ENCODE measurements around the gene KRT23. TPM values are rescaled to one million over a fixed set of nuclear protein-coding genes. Genes with fewer than 3 reads are reported as not detected.

Gene KRT23
- total and polyA plus RNA-seq, 2 of the 13 experiments (the other 11 are each of a cell fraction or from before 2014, with no cell fraction given): 24.7 to 51.1 TPM

DNA sequence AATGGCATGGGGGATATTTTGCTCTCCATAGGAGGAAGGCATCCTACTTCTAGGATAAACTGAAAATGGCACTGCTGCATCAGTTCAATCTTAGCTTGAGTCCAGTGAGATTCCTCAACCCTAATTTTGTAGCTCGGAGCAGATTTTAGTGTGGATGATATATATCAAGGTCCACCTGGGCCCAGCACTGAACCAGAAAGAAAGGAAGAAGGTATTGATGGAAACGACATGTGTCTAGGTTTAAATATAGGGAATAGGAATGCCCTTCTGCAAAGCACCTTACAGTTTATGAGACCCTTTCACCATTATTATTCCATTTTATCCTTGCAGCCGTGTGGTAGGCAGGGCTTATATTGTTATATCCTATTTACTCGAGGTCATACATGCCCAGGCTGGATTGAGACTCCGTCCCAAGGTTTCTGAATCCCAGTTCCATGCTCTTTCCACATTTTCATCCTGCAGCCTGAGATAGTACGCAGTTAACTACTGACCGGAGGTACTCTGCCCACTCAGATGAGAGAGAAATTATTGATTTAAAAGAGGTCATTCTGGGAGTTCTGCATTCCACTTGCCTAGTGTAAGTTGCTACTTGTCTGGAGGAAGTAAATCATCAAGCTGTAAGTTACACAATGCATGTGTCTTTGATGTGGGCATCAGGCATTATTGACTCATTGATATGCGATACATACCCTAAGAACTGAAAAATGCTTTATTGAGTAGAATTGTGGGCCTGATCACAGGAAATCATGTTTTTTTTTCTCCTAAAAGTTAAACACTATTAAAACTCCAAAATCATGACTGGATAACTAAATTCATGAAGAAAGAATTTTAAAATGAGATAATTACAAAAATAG is 19.2 kb upstream of the KRT23 start (continued):
- TF ChIP-seq IKZF4 (CRISPR knock-in tag; IDR thresholded peaks at IDR 0.05; ENCODE audit: borderline replicate concordance, low read depth, not compliant biosample characterization) (no peak), ZNF136 (CRISPR knock-in tag; IDR thresholded peaks at IDR 0.05; ENCODE audit: low read depth) (no peak), HOXA9 (CRISPR knock-in tag; IDR thresholded peaks at IDR 0.05; ENCODE audit: borderline replicate concordance) (peak; percentile 94; the same call in 1 of the 2 replicates), GTF3A (CRISPR knock-in tag; conservative IDR thresholded peaks at IDR 0.05) (0 out of 2 replicates have a peak, but pooled peaks have one; percentile 36), PPARG (CRISPR knock-in tag; conservative IDR thresholded peaks at IDR 0.05) (peak; percentile 91), ZNF180 (CRISPR knock-in tag; IDR thresholded peaks at IDR 0.05; ENCODE audit: borderline replicate concordance, low read depth) (no peak), RFXAP (CRISPR knock-in tag; IDR thresholded peaks at IDR 0.05; ENCODE audit: borderline replicate concordance) (peak; percentile 85), RELA (CRISPR knock-in tag; IDR thresholded peaks at IDR 0.05) (peak; percentile 33; the same call in 1 of the 2 replicates), ZNF3 (CRISPR knock-in tag; IDR thresholded peaks at IDR 0.05) (no peak; the same call in 1 of the 2 replicates), ZNF660 (CRISPR knock-in tag; IDR thresholded peaks at IDR 0.05; ENCODE audit: borderline replicate concordance, low read depth) (no peak), ERF (CRISPR knock-in tag; IDR thresholded peaks at IDR 0.05) (peak; percentile 99), ATM (IDR thresholded peaks at IDR 0.05; ENCODE audit: borderline replicate concordance) (peak; percentile 98), ZNF839 (CRISPR knock-in tag; IDR thresholded peaks at IDR 0.05; ENCODE audit: borderline replicate concordance) (no peak), TCF7 (IDR thresholded peaks at IDR 0.05; ENCODE audit: low read depth) (peak; percentile 100), BORCS8-MEF2B (CRISPR knock-in tag; IDR thresholded peaks at IDR 0.05) (no peak), STAT5B (CRISPR knock-in tag; IDR thresholded peaks at IDR 0.05) (peak; percentile 98), ZNF274 (CRISPR knock-in tag; IDR thresholded peaks at IDR 0.05) (no peak), ZNF256 (CRISPR knock-in tag; conservative IDR thresholded peaks at IDR 0.05) (no peak), U2AF2 (IDR thresholded peaks at IDR 0.05; ENCODE audit: low read depth, low read length) (no peak), REPIN1 (CRISPR knock-in tag; IDR thresholded peaks at IDR 0.05; ENCODE audit: borderline replicate concordance, low read depth) (peak; percentile 92; the same call in 1 of the 2 replicates)
- TF ChIP-seq, protein P1, sequence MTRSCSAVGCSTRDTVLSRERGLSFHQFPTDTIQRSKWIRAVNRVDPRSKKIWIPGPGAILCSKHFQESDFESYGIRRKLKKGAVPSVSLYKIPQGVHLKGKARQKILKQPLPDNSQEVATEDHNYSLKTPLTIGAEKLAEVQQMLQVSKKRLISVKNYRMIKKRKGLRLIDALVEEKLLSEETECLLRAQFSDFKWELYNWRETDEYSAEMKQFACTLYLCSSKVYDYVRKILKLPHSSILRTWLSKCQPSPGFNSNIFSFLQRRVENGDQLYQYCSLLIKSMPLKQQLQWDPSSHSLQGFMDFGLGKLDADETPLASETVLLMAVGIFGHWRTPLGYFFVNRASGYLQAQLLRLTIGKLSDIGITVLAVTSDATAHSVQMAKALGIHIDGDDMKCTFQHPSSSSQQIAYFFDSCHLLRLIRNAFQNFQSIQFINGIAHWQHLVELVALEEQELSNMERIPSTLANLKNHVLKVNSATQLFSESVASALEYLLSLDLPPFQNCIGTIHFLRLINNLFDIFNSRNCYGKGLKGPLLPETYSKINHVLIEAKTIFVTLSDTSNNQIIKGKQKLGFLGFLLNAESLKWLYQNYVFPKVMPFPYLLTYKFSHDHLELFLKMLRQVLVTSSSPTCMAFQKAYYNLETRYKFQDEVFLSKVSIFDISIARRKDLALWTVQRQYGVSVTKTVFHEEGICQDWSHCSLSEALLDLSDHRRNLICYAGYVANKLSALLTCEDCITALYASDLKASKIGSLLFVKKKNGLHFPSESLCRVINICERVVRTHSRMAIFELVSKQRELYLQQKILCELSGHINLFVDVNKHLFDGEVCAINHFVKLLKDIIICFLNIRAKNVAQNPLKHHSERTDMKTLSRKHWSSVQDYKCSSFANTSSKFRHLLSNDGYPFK (CRISPR knock-in tag; IDR thresholded peaks at IDR 0.05; ENCODE audit: borderline replicate concordance): no peak
- TF ChIP-seq, protein P2, sequence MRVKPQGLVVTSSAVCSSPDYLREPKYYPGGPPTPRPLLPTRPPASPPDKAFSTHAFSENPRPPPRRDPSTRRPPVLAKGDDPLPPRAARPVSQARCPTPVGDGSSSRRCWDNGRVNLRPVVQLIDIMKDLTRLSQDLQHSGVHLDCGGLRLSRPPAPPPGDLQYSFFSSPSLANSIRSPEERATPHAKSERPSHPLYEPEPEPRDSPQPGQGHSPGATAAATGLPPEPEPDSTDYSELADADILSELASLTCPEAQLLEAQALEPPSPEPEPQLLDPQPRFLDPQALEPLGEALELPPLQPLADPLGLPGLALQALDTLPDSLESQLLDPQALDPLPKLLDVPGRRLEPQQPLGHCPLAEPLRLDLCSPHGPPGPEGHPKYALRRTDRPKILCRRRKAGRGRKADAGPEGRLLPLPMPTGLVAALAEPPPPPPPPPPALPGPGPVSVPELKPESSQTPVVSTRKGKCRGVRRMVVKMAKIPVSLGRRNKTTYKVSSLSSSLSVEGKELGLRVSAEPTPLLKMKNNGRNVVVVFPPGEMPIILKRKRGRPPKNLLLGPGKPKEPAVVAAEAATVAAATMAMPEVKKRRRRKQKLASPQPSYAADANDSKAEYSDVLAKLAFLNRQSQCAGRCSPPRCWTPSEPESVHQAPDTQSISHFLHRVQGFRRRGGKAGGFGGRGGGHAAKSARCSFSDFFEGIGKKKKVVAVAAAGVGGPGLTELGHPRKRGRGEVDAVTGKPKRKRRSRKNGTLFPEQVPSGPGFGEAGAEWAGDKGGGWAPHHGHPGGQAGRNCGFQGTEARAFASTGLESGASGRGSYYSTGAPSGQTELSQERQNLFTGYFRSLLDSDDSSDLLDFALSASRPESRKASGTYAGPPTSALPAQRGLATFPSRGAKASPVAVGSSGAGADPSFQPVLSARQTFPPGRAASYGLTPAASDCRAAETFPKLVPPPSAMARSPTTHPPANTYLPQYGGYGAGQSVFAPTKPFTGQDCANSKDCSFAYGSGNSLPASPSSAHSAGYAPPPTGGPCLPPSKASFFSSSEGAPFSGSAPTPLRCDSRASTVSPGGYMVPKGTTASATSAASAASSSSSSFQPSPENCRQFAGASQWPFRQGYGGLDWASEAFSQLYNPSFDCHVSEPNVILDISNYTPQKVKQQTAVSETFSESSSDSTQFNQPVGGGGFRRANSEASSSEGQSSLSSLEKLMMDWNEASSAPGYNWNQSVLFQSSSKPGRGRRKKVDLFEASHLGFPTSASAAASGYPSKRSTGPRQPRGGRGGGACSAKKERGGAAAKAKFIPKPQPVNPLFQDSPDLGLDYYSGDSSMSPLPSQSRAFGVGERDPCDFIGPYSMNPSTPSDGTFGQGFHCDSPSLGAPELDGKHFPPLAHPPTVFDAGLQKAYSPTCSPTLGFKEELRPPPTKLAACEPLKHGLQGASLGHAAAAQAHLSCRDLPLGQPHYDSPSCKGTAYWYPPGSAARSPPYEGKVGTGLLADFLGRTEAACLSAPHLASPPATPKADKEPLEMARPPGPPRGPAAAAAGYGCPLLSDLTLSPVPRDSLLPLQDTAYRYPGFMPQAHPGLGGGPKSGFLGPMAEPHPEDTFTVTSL (CRISPR knock-in tag; IDR thresholded peaks at IDR 0.05; ENCODE audit: borderline replicate concordance): peak; percentile 100
